ENCODE results near the gene SLC16A2.

Gene SLC16A2

DNA sequence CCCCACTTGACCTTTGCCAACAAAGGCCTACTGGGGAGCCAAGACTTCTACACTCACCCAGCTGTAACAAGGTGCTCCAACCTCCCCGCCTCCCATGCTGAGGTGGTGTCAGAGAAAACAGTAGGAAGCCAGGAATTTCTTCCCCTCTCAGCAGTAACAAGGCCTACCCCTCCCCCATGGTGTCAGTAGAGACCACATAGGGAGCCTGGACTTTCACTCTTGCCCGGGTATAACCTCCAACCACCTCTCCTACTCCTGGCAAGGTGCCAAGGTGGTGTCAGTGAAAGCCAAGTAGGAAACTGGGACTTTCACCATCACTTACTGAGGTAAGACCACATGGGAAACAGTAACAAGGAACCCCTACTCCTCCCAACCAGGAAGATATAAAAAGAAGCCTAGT, 93.1 kb downstream of the SLC16A2 start (continued):
- TF ChIP-seq ZNF670 (tag by site-specific recombination; IDR thresholded peaks at IDR 0.05; ENCODE audit: low read depth) (no peak), ZNF37A (tag by site-specific recombination; IDR thresholded peaks at IDR 0.05) (0 out of 2 replicates have a peak, but pooled peaks have one; percentile 40), ZNF214 (tag by site-specific recombination; IDR thresholded peaks at IDR 0.05; ENCODE audit: borderline replicate concordance) (no peak), ZNF121 (tag by site-specific recombination; IDR thresholded peaks at IDR 0.05) (no peak), WT1 (tag by site-specific recombination; IDR thresholded peaks at IDR 0.05) (no peak), PRDM4 (tag by site-specific recombination; IDR thresholded peaks at IDR 0.05) (no peak), OVOL3 (tag by site-specific recombination; IDR thresholded peaks at IDR 0.05) (no peak), ZNF660 (tag by site-specific recombination; IDR thresholded peaks at IDR 0.05) (peak; percentile 83), ZBTB6 (tag by site-specific recombination; IDR thresholded peaks at IDR 0.05) (no peak), ZNF830 (tag by site-specific recombination; IDR thresholded peaks at IDR 0.05; ENCODE audit: low read depth) (peak; percentile 76), ZNF561 (tag by site-specific recombination; IDR thresholded peaks at IDR 0.05; ENCODE audit: borderline replicate concordance) (0 out of 2 replicates have a peak, but pooled peaks have one; percentile 41), ZNF76 (tag by site-specific recombination; IDR thresholded peaks at IDR 0.05; ENCODE audit: borderline replicate concordance, low read depth) (no peak), ZNF2 (tag by site-specific recombination; IDR thresholded peaks at IDR 0.05) (no peak), ZNF112 (tag by site-specific recombination; IDR thresholded peaks at IDR 0.05) (no peak), PRDM1 (tag by site-specific recombination; IDR thresholded peaks at IDR 0.05) (peak; percentile 31; the same call in 1 of the 2 replicates), YY1 (tag by site-specific recombination; IDR thresholded peaks at IDR 0.05) (no peak), SETDB1 (IDR thresholded peaks at IDR 0.05; ENCODE audit: insufficient read length, low read length) (no peak), GLI4 (tag by site-specific recombination; IDR thresholded peaks at IDR 0.05) (no peak), IKZF3 (tag by site-specific recombination; IDR thresholded peaks at IDR 0.05) (no peak), ZNF335 (tag by site-specific recombination; conservative IDR thresholded peaks at IDR 0.05) (no peak)
- TF ChIP-seq, protein P1, sequence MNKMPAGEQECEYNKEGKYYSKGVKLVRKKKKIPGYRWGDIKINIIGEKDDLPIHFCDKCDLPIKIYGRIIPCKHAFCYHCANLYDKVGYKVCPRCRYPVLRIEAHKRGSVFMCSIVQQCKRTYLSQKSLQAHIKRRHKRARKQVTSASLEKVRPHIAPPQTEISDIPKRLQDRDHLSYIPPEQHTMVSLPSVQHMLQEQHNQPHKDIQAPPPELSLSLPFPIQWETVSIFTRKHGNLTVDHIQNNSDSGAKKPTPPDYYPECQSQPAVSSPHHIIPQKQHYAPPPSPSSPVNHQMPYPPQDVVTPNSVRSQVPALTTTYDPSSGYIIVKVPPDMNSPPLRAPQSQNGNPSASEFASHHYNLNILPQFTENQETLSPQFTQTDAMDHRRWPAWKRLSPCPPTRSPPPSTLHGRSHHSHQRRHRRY (tag by site-specific recombination; IDR thresholded peaks at IDR 0.05) = no peak
- TF ChIP-seq, protein P2, sequence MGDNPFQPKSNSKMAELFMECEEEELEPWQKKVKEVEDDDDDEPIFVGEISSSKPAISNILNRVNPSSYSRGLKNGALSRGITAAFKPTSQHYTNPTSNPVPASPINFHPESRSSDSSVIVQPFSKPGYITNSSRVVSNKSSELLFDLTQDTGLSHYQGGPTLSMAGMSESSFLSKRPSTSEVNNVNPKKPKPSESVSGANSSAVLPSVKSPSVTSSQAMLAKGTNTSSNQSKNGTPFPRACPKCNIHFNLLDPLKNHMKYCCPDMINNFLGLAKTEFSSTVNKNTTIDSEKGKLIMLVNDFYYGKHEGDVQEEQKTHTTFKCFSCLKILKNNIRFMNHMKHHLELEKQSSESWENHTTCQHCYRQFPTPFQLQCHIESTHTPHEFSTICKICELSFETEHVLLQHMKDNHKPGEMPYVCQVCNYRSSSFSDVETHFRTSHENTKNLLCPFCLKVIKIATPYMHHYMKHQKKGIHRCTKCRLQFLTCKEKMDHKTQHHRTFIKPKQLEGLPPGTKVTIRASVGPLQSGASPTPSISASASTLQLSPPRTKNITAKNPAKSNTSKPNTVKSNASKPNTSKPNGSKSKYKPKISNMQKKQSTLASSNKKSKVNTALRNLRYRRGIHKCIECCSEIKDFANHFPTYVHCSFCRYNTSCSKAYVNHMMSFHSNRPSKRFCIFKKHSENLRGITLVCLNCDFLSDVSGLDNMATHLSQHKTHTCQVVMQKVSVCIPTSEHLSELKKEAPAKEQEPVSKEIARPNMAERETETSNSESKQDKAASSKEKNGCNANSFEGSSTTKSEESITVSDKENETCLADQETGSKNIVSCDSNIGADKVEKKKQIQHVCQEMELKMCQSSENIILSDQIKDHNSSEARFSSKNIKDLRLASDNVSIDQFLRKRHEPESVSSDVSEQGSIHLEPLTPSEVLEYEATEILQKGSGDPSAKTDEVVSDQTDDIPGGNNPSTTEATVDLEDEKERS (tag by site-specific recombination; IDR thresholded peaks at IDR 0.05) = no peak
- TF ChIP-seq, protein P3, sequence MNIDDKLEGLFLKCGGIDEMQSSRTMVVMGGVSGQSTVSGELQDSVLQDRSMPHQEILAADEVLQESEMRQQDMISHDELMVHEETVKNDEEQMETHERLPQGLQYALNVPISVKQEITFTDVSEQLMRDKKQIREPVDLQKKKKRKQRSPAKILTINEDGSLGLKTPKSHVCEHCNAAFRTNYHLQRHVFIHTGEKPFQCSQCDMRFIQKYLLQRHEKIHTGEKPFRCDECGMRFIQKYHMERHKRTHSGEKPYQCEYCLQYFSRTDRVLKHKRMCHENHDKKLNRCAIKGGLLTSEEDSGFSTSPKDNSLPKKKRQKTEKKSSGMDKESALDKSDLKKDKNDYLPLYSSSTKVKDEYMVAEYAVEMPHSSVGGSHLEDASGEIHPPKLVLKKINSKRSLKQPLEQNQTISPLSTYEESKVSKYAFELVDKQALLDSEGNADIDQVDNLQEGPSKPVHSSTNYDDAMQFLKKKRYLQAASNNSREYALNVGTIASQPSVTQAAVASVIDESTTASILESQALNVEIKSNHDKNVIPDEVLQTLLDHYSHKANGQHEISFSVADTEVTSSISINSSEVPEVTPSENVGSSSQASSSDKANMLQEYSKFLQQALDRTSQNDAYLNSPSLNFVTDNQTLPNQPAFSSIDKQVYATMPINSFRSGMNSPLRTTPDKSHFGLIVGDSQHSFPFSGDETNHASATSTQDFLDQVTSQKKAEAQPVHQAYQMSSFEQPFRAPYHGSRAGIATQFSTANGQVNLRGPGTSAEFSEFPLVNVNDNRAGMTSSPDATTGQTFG (tag by site-specific recombination; IDR thresholded peaks at IDR 0.05; ENCODE audit: borderline replicate concordance) = no peak

Measured in HEK293 (cell line).